Activated CD8-positive, alpha-beta memory T cell treated with anti-CD3 and anti-CD28 coated beads, Interleukin-2, amount 10 ng/mL, durations not matched to agents 7 days and 5 days (primary cell): ENCODE results near the gene NEGR1. TPM values are rescaled to one million over a fixed set of nuclear protein-coding genes. Genes with fewer than 3 reads are reported as not detected.

Source experiments
- ATAC-seq: fragments of 150-1000 bp; cut with Tn5 transposase; one replicate; pipeline ENCODE4 v1.10.0; 2021; ENCODE audit warnings: moderate library complexity
- CTCF ChIA-PET: fragments of 350-600 bp; sonication (Branson Sonifier 250); formaldehyde crosslinking; loops from one replicate; lab custom pipeline; 2021; ENCODE audit warnings: antibody characterized with exemption; lab: Charles Lee
- DNase-seq: peaks from one replicate; pipeline ENCODE4 v3.0.0-alpha.2; 2020
- H3K27ac Mint-ChIP-seq: one replicate; pipeline ENCODE4 v1.8.0; 2021; ENCODE audit warnings: mild to moderate bottlenecking, mixed read lengths
- H3K27me3 Mint-ChIP-seq: one replicate; pipeline ENCODE4 v1.8.0; 2021; ENCODE audit warnings: mixed read lengths
- H3K36me3 Mint-ChIP-seq: one replicate; pipeline ENCODE4 v1.8.0; 2021; ENCODE audit warnings: mild to moderate bottlenecking, mixed read lengths
- H3K4me1 Mint-ChIP-seq: one replicate; pipeline ENCODE4 v1.8.0; 2021; ENCODE audit warnings: mixed read lengths
- H3K4me3 Mint-ChIP-seq: one replicate; pipeline ENCODE4 v1.8.0; 2021; ENCODE audit warnings: mild to moderate bottlenecking, moderate library complexity, mixed read lengths
- H3K9me3 Mint-ChIP-seq: one replicate; pipeline ENCODE4 v1.8.0; 2022; ENCODE audit warnings: low read depth, mixed read lengths
- total RNA-seq, 2 experiments: library from RNA; stranded (reverse); gene quantifications; one replicate each; pipeline ENCODE4 v1.2.3, GENCODE V29; 2021

Gene NEGR1
- total RNA-seq, 2 experiments from 2014 or later = not detected

DNA sequence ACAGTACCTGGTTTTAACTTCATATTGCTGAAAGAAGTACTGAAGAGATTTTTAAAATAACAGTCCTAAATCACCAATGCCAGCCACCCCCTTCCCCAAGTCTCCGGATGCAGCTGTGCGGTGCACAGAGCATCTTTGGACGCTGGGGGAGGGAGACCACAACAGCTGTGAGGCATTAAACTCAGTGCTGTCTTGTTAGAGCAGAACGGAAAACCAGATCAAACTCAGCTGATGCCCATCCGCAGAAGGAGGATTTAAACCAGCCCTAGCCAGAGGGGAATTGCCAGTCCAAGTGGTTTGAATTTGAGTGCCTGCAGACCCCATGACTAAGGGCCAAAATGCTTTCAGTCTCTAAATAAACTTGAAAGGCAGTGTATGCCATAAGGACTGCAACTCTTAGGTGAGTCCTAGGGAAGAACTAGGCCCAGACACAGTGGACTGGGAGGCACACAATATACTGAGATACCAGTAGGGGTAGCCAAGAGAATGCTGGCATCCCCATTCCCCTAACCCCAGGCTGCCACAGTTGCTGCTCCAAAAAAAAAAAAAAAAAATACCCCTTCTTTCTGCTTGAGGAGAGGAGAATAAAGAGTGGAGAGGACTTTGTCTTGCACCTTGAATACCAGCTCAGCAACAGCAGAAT is 576.2 kb downstream of the NEGR1 start:
- CTCF ChIA-PET = no interaction called here
- Mint-ChIP-seq H3K4me3 (no peak overlapping the region), H3K27me3 (no peaks in the 10 kb centered on the region)

DNA sequence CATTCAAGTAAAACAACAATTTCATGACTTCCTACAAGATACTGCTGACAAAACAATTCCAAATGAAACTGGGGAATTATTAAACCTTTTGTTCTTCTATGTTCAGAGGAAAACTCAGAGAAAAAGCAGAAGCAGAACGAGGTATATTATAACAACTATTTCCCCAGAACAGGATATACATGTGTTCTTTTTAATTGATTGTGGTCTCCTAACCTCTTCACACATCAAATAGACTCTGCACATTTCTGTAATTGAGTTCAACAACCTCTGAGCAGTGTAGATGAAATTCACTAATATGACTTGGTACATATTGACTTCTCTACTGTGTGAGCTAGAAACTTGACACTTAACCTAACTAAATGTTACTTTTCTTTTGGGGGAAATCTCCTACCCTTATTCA is 584.2 kb downstream of the NEGR1 start:
- CTCF ChIA-PET = no interaction called here
- H3K27ac Mint-ChIP-seq = no peak overlapping the region
- no peak overlapping the region for H3K4me3 Mint-ChIP-seq
- H3K36me3 Mint-ChIP-seq = no peaks in the 10 kb centered on the region
- H3K27me3 Mint-ChIP-seq = no peaks in the 10 kb centered on the region
- DNase-seq (no peak), ATAC-seq (no peak)
- peaks cover 5% of the 10 kb centered on the region for H3K9me3 Mint-ChIP-seq
- H3K4me1 Mint-ChIP-seq = no peaks in the 10 kb centered on the region

More for the DNA sequence above, 576.2 kb downstream of the NEGR1 start:
- no peak for ATAC-seq
- Mint-ChIP-seq H3K4me1 (no peaks in the 10 kb centered on the region), H3K9me3 (peaks cover 10% of the 10 kb centered on the region), H3K27ac (no peak overlapping the region), H3K36me3 (no peaks in the 10 kb centered on the region)
- no peak for DNase-seq

DNA sequence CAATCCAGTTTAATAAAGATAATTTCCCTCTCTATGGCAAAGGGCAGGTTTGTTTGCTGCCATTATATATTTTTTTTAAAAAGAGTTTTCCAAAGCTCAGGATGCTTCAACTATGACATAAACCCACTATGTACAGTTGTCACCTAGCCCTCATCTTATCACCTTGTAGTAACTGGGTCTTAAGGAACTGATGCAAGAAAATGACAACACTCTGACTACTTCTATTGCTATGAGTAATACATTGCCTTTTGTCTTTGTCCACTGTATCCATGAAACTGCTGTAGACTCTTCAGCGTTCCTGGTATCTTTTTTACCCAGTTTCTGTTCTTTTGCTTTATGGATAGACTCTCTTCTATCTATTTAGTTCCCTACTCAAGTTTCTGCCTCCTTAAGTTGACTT is 586.5 kb downstream of the NEGR1 start:
- CTCF ChIA-PET = no interaction called here
- no peak overlapping the region for H3K4me3 Mint-ChIP-seq
- H3K4me1 Mint-ChIP-seq = no peaks in the 10 kb centered on the region
- ATAC-seq (no peak), DNase-seq (no peak)
- H3K27me3 Mint-ChIP-seq = no peaks in the 10 kb centered on the region
- H3K36me3 Mint-ChIP-seq = no peaks in the 10 kb centered on the region
- no peak overlapping the region for H3K27ac Mint-ChIP-seq
- peaks cover 5% of the 10 kb centered on the region for H3K9me3 Mint-ChIP-seq

DNA sequence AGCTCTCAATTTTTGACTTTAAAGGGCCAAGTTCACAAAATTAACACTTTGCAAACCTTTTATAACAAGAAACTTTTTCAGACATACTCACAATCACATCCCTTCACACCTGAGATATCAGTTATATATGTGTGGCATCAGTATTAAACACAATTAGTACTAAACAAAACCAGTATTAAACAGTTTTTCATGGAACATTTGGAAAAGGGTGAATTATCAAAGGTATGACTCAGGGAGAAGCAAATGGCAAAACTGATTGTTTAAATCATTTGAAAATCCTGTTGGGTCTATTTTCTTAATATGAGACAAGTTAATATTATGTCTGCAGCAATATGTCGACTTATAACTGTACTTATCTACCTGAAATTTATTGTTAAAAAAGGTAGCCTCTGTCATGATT is 587.3 kb downstream of the NEGR1 start:
- H3K27ac Mint-ChIP-seq = no peak overlapping the region
- DNase-seq (no peak), ATAC-seq (no peak)
- H3K36me3 Mint-ChIP-seq = no peaks in the 10 kb centered on the region
- CTCF ChIA-PET = no interaction called here
- no peak overlapping the region for H3K4me3 Mint-ChIP-seq
- no peaks in the 10 kb centered on the region for H3K27me3 Mint-ChIP-seq
- peaks cover 3% of the 10 kb centered on the region for H3K9me3 Mint-ChIP-seq
- H3K4me1 Mint-ChIP-seq = no peaks in the 10 kb centered on the region

DNA sequence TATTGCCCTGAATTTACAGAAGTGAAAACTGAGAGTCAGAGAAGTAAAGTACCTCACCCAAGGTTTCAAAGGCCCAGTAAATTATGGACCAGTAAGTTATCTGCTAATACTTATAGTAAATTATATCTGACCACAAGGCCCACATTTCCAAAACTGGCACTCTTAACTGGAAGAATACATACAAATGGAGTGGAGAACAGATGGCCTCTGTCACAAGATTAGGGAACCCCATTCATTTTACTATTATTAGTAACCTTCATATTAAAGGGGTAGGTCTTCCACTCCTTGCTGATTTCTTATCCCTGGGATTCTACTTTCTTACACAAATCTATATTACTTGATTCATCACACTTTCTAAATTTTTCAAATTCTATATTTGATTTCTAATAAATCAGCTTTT is 588.8 kb downstream of the NEGR1 start:
- no peaks in the 10 kb centered on the region for H3K4me1 Mint-ChIP-seq
- no peak overlapping the region for H3K27ac Mint-ChIP-seq
- CTCF ChIA-PET = no interaction called here
- peaks cover 3% of the 10 kb centered on the region for H3K9me3 Mint-ChIP-seq
- ATAC-seq = no peak
- H3K36me3 Mint-ChIP-seq = no peaks in the 10 kb centered on the region
- no peaks in the 10 kb centered on the region for H3K27me3 Mint-ChIP-seq
- no peak overlapping the region for H3K4me3 Mint-ChIP-seq
- DNase-seq = no peak

DNA sequence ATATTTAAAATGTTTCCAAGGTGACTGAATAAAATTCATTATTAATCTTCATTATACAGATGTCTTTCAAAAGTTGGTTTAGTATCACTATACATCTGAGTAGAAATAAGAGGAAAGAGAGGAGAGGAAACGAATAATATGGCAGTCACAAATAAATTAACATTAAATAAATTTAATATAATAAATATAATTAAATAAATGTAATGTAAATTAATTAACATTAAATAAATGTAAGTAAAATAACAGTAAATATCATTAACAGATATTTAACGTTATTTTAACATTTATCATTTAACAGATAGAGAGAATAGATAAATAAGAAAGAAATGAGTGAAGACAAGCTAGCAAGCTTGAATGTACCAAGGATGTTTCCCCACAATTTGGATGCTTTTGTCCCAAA is 592.7 kb downstream of the NEGR1 start:
- ATAC-seq (no peak), DNase-seq (no peak)
- no peak overlapping the region for H3K27ac Mint-ChIP-seq
- H3K27me3 Mint-ChIP-seq = no peaks in the 10 kb centered on the region
- no peaks in the 10 kb centered on the region for H3K4me1 Mint-ChIP-seq
- CTCF ChIA-PET = no interaction called here
- no peaks in the 10 kb centered on the region for H3K9me3 Mint-ChIP-seq
- no peak overlapping the region for H3K4me3 Mint-ChIP-seq
- H3K36me3 Mint-ChIP-seq = no peaks in the 10 kb centered on the region

DNA sequence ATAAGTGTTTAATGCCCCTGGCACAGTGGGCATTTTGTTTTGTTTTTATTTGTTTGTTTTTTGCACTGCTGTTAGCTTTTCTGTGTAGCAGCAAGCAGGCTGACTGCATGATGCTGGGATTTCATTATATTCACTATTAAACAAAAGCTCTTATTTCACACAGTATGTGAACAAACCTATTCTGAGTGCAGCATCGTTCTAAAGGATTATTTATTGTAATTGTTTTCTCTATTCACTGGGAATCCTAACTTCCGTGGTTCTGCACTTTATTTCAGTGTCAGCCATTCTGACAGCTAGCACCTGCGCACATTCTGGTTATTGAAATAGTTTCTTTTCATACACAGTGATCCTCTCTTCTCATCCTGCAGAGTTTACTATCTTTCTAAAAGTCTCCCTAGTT is 595.0 kb downstream of the NEGR1 start:
- CTCF ChIA-PET = no interaction called here
- DNase-seq (no peak), ATAC-seq (no peak)
- no peaks in the 10 kb centered on the region for H3K27me3 Mint-ChIP-seq
- no peaks in the 10 kb centered on the region for H3K9me3 Mint-ChIP-seq
- no peak overlapping the region for H3K27ac Mint-ChIP-seq
- H3K4me1 Mint-ChIP-seq = no peaks in the 10 kb centered on the region
- no peak overlapping the region for H3K4me3 Mint-ChIP-seq
- H3K36me3 Mint-ChIP-seq = no peaks in the 10 kb centered on the region

DNA sequence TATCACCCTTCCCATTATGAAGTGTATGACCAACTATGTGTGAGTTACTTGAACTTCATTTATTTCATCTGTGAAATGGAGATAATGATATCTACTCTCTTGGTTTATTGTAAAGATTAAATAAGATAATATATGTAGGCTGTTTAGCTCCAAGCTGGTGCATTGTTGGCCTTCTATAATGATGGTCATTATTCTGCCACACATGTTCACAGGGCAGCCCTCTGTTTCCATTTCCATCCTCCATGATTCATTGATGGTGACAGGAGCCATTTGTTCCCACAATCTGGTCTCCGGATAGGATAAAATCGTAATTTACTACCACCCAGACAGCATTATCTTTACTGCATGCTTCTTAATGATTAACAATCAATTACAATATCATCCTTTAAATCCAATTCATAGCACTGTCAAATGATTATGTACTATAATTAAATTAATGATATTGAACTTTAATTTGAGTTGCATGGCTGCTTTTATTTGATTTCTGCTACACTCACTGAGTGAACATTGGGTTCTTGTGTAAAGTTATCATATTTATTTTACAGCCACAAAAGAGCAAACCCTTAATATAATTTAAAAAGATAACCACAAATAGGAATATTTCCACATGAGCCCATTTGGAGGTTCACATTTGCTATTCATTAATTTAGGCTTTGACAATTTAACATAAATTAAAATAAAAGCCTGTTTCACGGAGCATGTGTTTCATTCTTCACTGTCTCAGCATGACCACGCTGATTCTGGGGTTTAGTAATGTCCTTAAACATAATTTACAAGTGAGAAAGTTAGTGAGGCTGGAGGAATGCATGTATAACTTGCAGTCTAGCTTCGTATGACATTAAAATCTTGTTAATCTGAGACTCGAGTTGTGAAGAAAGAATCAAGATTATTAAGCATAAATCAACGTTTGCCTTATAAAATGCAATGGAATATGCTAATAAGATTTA is 605.1 kb downstream of the NEGR1 start:
- no peak for ATAC-seq
- CTCF ChIA-PET = no interaction called here

DNA sequence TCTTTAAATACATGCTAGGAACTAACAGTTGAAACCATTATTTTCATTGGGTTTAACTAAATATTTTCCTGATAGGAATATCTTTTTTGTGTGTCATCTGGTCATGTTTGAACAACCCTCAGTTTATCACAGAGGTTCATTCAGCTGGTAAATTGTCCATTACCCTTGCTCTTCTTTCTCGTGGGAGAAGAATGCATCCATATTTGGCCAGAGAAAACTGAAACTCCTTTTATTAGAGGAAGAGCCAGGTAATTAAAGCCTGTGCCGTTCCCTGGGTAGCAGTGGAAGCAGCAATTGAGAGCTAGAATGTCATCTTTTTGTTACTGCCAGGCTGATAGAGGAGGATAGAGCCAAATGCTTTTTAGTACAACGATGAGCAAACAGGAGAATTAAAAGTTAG is 614.3 kb downstream of the NEGR1 start:
- H3K9me3 Mint-ChIP-seq = no peaks in the 10 kb centered on the region
- ATAC-seq (no peak), DNase-seq (no peak)
- no peaks in the 10 kb centered on the region for H3K27me3 Mint-ChIP-seq
- H3K4me3 Mint-ChIP-seq = no peak overlapping the region
- no peaks in the 10 kb centered on the region for H3K36me3 Mint-ChIP-seq
- CTCF ChIA-PET = no interaction called here
- no peaks in the 10 kb centered on the region for H3K4me1 Mint-ChIP-seq
- H3K27ac Mint-ChIP-seq = no peak overlapping the region

More for the DNA sequence above, 605.1 kb downstream of the NEGR1 start:
- Mint-ChIP-seq H3K36me3 (no peaks in the 10 kb centered on the region), H3K27ac (no peak overlapping the region), H3K27me3 (no peaks in the 10 kb centered on the region), H3K4me3 (no peak overlapping the region), H3K9me3 (no peaks in the 10 kb centered on the region), H3K4me1 (no peaks in the 10 kb centered on the region)
- no peak for DNase-seq

DNA sequence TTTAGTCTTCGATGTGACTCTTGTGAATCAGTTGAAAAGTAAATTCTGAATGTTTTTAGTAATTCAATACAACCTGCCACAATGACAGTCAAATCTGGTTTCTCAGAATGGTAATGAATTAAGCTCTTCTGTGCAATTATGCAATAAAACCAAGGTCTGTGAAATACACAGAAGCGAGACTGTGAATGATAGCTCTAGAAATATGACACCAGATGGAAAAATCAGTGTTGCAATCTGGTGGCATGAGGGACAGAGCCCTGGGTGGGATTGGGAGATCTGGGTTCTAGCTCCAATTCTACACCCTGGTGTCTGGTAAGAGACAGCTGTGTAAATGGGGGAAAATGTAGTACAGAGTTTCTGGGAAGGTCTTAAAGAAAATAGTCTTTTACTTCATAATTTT is 615.1 kb downstream of the NEGR1 start:
- Mint-ChIP-seq H3K4me1 (no peaks in the 10 kb centered on the region), H3K27me3 (no peaks in the 10 kb centered on the region), H3K9me3 (no peaks in the 10 kb centered on the region), H3K4me3 (no peak overlapping the region), H3K36me3 (no peaks in the 10 kb centered on the region), H3K27ac (no peak overlapping the region)
- DNase-seq = no peak
- CTCF ChIA-PET = no interaction called here
- ATAC-seq = no peak

DNA sequence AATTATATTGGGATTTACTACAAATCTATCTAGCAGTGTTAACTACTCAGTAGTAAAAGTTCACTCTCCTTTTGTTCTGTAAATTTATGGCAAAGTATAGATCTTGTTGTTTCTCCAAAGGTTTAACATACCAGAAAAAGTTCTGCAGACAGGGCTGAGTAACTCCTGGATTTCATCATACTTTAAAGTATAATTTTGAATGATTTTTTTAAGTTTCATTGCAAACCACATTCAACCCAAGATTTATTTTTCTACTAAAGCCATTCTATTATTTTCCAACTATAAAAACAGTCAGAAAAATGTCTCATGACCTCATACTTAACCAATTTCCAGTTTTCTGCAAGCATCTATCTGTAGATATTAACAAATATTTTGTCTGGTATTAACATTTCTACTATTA is 615.7 kb downstream of the NEGR1 start:
- CTCF ChIA-PET = no interaction called here
- Mint-ChIP-seq H3K36me3 (no peaks in the 10 kb centered on the region), H3K4me3 (no peak overlapping the region), H3K9me3 (no peaks in the 10 kb centered on the region), H3K4me1 (no peaks in the 10 kb centered on the region), H3K27ac (no peak overlapping the region), H3K27me3 (no peaks in the 10 kb centered on the region)
- DNase-seq = no peak
- no peak for ATAC-seq

DNA sequence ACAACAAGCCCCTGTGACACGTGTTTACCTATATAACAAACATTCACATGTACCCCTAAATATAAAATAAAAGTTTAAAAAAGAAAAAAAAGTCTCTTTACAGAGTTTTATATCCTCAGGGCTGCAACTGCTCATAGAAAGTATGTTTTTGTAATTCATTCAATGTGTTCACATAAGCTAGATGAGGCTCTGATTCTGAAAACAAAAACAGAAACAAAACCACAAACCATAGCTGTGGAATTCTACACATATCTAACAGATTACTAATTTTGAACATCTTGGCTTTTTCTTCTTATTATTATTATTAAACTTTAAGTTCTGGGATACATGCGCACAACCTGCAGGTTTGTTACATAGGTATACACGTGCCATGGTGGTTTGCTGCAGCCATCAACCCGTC is 621.9 kb downstream of the NEGR1 start:
- ATAC-seq (no peak), DNase-seq (no peak)
- CTCF ChIA-PET = no interaction called here
- Mint-ChIP-seq H3K27ac (no peak overlapping the region), H3K27me3 (no peaks in the 10 kb centered on the region), H3K9me3 (peaks cover 8% of the 10 kb centered on the region), H3K4me3 (no peak overlapping the region), H3K36me3 (no peaks in the 10 kb centered on the region), H3K4me1 (no peaks in the 10 kb centered on the region)

DNA sequence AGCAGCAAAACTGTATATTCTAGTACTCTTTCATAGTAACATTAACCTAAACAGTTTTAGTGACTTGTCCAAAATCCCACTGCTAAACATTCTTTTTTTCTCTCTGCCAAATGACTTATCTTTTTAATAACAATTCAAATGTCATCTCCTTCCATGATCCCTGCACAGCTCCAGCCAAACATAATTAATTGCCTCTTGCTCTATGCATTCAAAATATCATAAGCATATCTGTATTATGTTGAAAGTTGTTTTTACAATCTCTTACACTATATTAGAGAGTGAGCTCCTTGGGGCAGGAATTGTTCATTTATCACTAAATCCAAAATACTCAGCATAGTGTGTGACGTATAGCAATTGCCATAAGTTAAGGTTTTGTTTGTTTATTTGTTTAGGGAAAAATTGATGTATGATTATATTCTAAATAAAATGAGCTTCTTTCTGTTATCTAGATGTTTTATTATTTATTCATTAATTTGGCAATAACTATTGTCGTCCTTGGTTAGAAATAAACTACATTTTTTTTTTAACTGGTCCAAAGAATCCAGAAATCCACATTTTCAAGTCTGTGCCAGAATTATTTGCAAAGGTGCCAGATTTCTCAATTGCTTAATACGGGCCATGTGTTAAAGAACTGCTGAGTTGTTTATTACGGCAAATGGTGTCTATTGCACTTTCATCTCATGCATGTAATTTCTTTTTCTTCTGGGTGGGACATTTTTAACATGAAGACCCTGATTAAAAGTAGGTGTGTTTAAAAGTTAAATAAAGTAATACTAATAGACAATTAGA is 624.3 kb downstream of the NEGR1 start:
- no peak overlapping the region for H3K27ac Mint-ChIP-seq
- ATAC-seq = no peak
- no peaks in the 10 kb centered on the region for H3K27me3 Mint-ChIP-seq
- no peaks in the 10 kb centered on the region for H3K4me1 Mint-ChIP-seq
- H3K36me3 Mint-ChIP-seq = no peaks in the 10 kb centered on the region
- DNase-seq = no peak
- H3K4me3 Mint-ChIP-seq = no peak overlapping the region
- peaks cover 8% of the 10 kb centered on the region for H3K9me3 Mint-ChIP-seq
- CTCF ChIA-PET = no interaction called here
